ENCODE data around the gene SEMA4D.

GRCh38 chr9:89366711-89367110, 131.2 kb downstream of the SEMA4D start:
- TF ChIP-seq CTCF (IDR thresholded peaks at IDR 0.05; ENCODE audit: low read length) = no peak
- no peak for TF ChIP-seq EZH2 (IDR thresholded peaks at IDR 0.05; ENCODE audit: borderline replicate concordance, low read length)

Data from OCI-LY1 (cell line).